DOHH2 (cell line): Measurements from ENCODE around the gene EXTL1.

Experiments used
- EZH2phosphoT487 ChIP-seq: fragments of 200-600 bp; sonication (generic); IDR thresholded peaks from 2 replicates; pipeline ENCODE4 v1.6.1; 2017; ENCODE audit warnings: borderline replicate concordance, mild to moderate bottlenecking, antibody characterized with exemption, low read length, moderate library complexity, mixed read lengths
- TF ChIP-seq, protein P1 (sequence below): fragments of 200-600 bp; sonication (generic); IDR thresholded peaks from one replicate; pipeline ENCODE4 v1.5.1; 2014; ENCODE audit warnings: antibody characterized with exemption, mild to moderate bottlenecking, low read depth, low read length; ENCODE audit not compliant: poor library complexity, severe bottlenecking

DNA sequence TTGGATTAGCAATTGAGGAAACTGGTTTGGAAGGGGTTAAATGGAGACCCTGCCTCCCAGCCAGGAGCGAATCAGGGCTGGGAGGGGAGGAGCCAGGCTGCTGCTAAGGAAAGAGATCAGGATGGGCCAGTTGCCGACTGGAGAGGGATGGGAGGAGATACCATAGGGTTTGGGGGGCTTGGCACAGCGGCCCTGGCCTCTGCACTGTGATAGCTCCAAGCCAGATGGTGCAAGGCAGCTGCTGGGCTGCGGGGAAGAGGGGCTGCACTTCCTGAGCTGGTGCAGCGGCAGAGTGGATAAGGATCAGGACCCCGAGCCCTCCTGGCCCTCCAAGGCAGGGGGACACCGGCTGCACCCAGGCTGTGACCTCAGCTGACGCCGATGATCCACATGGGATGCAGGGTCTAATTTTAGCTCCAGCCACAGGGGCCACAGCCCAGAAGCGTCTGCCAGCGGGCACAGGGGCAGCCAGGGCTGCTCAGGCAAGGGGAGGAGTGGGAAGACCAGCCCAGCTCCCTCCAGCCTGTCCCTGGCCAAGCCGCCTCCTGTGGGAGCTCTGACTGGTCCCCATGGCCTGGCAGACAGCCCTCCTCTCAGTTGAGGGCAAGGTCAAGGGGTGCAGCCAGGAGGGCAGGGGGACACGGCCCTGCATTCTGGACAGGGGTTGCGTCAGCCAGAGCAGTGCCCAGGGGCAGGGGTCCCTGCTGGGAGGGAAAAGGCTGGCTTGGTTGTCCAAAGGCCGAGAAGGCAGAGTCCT lies at the start of gene EXTL1:
- TF ChIP-seq, protein P1, sequence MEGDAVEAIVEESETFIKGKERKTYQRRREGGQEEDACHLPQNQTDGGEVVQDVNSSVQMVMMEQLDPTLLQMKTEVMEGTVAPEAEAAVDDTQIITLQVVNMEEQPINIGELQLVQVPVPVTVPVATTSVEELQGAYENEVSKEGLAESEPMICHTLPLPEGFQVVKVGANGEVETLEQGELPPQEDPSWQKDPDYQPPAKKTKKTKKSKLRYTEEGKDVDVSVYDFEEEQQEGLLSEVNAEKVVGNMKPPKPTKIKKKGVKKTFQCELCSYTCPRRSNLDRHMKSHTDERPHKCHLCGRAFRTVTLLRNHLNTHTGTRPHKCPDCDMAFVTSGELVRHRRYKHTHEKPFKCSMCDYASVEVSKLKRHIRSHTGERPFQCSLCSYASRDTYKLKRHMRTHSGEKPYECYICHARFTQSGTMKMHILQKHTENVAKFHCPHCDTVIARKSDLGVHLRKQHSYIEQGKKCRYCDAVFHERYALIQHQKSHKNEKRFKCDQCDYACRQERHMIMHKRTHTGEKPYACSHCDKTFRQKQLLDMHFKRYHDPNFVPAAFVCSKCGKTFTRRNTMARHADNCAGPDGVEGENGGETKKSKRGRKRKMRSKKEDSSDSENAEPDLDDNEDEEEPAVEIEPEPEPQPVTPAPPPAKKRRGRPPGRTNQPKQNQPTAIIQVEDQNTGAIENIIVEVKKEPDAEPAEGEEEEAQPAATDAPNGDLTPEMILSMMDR = no peak
- no peak for TF ChIP-seq EZH2phosphoT487
